Measurements from ENCODE around the gene ABCA8.
A peak's percentile ranks its signal among the peaks of the same experiment; 100 is the strongest.

ABCA8 gene

DNA sequence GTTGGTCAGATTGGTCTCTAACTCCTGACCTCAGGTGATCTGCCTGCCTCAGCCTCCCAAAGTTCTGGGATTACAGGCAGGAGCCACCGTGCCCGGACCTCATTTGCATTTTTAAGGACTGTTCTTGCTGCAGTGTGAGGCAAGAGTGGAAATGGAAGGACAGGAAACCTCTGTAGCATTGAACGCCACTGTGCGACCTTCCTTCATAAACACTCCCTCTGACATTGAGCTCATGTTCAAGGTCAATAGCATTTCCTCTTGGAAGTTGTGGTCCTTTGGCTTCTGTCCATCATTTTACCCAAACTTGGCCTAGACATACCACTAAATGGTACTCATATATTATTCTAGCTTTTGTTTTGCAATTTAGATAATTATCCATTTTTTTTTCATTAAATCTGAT, 32.8 kb upstream of the ABCA8 start:
- Histone ChIP-seq H3K36me3 (replicated peaks in 1 of 2; ENCODE audit: control insufficient read depth in 2 of 2, insufficient read depth in 2 of 2, low read length in 2 of 2) (no peaks in the 10 kb centered on the region), H2BK15ac (ENCODE audit: low read length) (no peak overlapping the region), H3K27ac (replicated peaks; ENCODE audit: low read length) (no peak overlapping the region), H3K79me1 (ENCODE audit: low read depth, low read length) (no peaks in the 10 kb centered on the region), H2BK120ac (ENCODE audit: low read depth, low read length) (no peak overlapping the region), H3K27me3 (ENCODE audit: control insufficient read depth in 3 of 3, insufficient read depth in 3 of 3, low read depth in 1 of 3, low read length in 3 of 3) (no peaks in the 10 kb centered on the region), H4K91ac (ENCODE audit: low read depth, low read length, poor library complexity) (no peak overlapping the region), H3K18ac (ENCODE audit: low read length) (no peak overlapping the region), H2BK5ac (ENCODE audit: low read length) (no peak overlapping the region), H3K4me1 (ENCODE audit: control insufficient read depth in 2 of 2, insufficient read depth in 1 of 2, low read depth in 1 of 2, low read length in 2 of 2) (no peaks in the 10 kb centered on the region), H3K4ac (ENCODE audit: low read length) (no peak overlapping the region), H3K14ac (ENCODE audit: low read length) (no peak overlapping the region), H2BK12ac (ENCODE audit: low read length) (no peak overlapping the region), H3K9ac (ENCODE audit: low read depth, low read length, poor library complexity) (no peak overlapping the region), H3K23ac (ENCODE audit: low read depth, low read length, poor library complexity) (no peak overlapping the region), H3K9me3 (replicated peaks in 1 of 2; ENCODE audit: control insufficient read depth in 2 of 2, insufficient read depth in 1 of 2, low read depth in 1 of 2, low read length in 2 of 2) (no peaks in the 10 kb centered on the region), H2AK5ac (ENCODE audit: low read depth, low read length) (no peak overlapping the region), H4K8ac (ENCODE audit: low read depth, low read length) (no peak overlapping the region), H3K4me2 (ENCODE audit: insufficient read depth, low read length, poor library complexity, severe bottlenecking) (no peak overlapping the region), H2AFZ (ENCODE audit: low read length) (no peak overlapping the region), H3K4me3 (ENCODE audit: low read length in 2 of 2) (no peak overlapping the region)
- DNase-seq (ENCODE audit: low spot score): no peak
- no CpG with 5 or more reads among the region's 4 CpGs for WGBS, 2 donors (ENCODE audit: extremely low coverage in 2 of 2, insufficient read length in 2 of 2, insufficient replicate concordance in 1 of 2)

- no peak overlapping the region for H2AFZ ChIP-seq (ENCODE audit: low read length)
- H3K79me1 ChIP-seq (ENCODE audit: low read depth, low read length): no peaks in the 10 kb centered on the region
- no peaks in the 10 kb centered on the region for H3K9me3 ChIP-seq (replicated peaks in 1 of 2; ENCODE audit: control insufficient read depth in 2 of 2, insufficient read depth in 1 of 2, low read depth in 1 of 2, low read length in 2 of 2)
- no peak overlapping the region for H3K18ac ChIP-seq (ENCODE audit: low read length)
- H3K4ac ChIP-seq (ENCODE audit: low read length): no peak overlapping the region
- no peak overlapping the region for H4K91ac ChIP-seq (ENCODE audit: low read depth, low read length, poor library complexity)
- no peak overlapping the region for H3K27ac ChIP-seq (replicated peaks; ENCODE audit: low read length)
- H2BK12ac ChIP-seq (ENCODE audit: low read length): no peak overlapping the region
- H4K8ac ChIP-seq (ENCODE audit: low read depth, low read length): no peak overlapping the region
- H2BK15ac ChIP-seq (ENCODE audit: low read length): no peak overlapping the region
- H3K23ac ChIP-seq (ENCODE audit: low read depth, low read length, poor library complexity): no peak overlapping the region
- no peak overlapping the region for H3K9ac ChIP-seq (ENCODE audit: low read depth, low read length, poor library complexity)
- no CpG with 5 or more reads among the region's 2 CpGs for WGBS, 2 donors (ENCODE audit: extremely low coverage in 2 of 2, insufficient read length in 2 of 2, insufficient replicate concordance in 1 of 2)
- no peak overlapping the region for H3K4me2 ChIP-seq (ENCODE audit: insufficient read depth, low read length, poor library complexity, severe bottlenecking)
- no peak overlapping the region for H2BK5ac ChIP-seq (ENCODE audit: low read length)
- no peaks in the 10 kb centered on the region for H3K36me3 ChIP-seq (replicated peaks in 1 of 2; ENCODE audit: control insufficient read depth in 2 of 2, insufficient read depth in 2 of 2, low read length in 2 of 2)
- no peaks in the 10 kb centered on the region for H3K27me3 ChIP-seq (ENCODE audit: control insufficient read depth in 3 of 3, insufficient read depth in 3 of 3, low read depth in 1 of 3, low read length in 3 of 3)
- no peaks in the 10 kb centered on the region for H3K4me1 ChIP-seq (ENCODE audit: control insufficient read depth in 2 of 2, insufficient read depth in 1 of 2, low read depth in 1 of 2, low read length in 2 of 2)
- H2BK120ac ChIP-seq (ENCODE audit: low read depth, low read length): no peak overlapping the region
- no peak for DNase-seq (ENCODE audit: low spot score)
- H3K14ac ChIP-seq (ENCODE audit: low read length): no peak overlapping the region
- no peak overlapping the region for H3K4me3 ChIP-seq (ENCODE audit: low read length in 2 of 2)
- no peak overlapping the region for H2AK5ac ChIP-seq (ENCODE audit: low read depth, low read length)
Measured at GRCh38 chr17:68981288-68981687, 26.1 kb upstream of the ABCA8 start.

GRCh38 chr17:68973098-68973846, 18.1 kb upstream of the ABCA8 start:
- Histone ChIP-seq H2AK5ac (ENCODE audit: low read depth, low read length) (no peak overlapping the region), H3K79me1 (ENCODE audit: low read depth, low read length) (no peaks in the 10 kb centered on the region), H4K91ac (ENCODE audit: low read depth, low read length, poor library complexity) (no peak overlapping the region), H3K9ac (ENCODE audit: low read depth, low read length, poor library complexity) (no peak overlapping the region), H3K14ac (ENCODE audit: low read length) (no peak overlapping the region), H2BK12ac (ENCODE audit: low read length) (no peak overlapping the region), H3K27ac (replicated peaks; ENCODE audit: low read length) (no peak overlapping the region), H3K4me2 (ENCODE audit: insufficient read depth, low read length, poor library complexity, severe bottlenecking) (no peak overlapping the region), H3K36me3 (replicated peaks in 1 of 2; ENCODE audit: control insufficient read depth in 2 of 2, insufficient read depth in 2 of 2, low read length in 2 of 2) (no peaks in the 10 kb centered on the region), H2BK15ac (ENCODE audit: low read length) (no peak overlapping the region), H3K4ac (ENCODE audit: low read length) (no peak overlapping the region), H3K4me3 (ENCODE audit: low read length in 2 of 2) (no peak overlapping the region), H3K23ac (ENCODE audit: low read depth, low read length, poor library complexity) (no peak overlapping the region), H4K8ac (ENCODE audit: low read depth, low read length) (no peak overlapping the region), H2BK5ac (ENCODE audit: low read length) (no peak overlapping the region), H3K9me3 (replicated peaks in 1 of 2; ENCODE audit: control insufficient read depth in 2 of 2, insufficient read depth in 1 of 2, low read depth in 1 of 2, low read length in 2 of 2) (no peaks in the 10 kb centered on the region), H3K4me1 (ENCODE audit: control insufficient read depth in 2 of 2, insufficient read depth in 1 of 2, low read depth in 1 of 2, low read length in 2 of 2) (no peaks in the 10 kb centered on the region), H3K27me3 (ENCODE audit: control insufficient read depth in 3 of 3, insufficient read depth in 3 of 3, low read depth in 1 of 3, low read length in 3 of 3) (no peaks in the 10 kb centered on the region), H2BK120ac (ENCODE audit: low read depth, low read length) (no peak overlapping the region), H2AFZ (ENCODE audit: low read length) (no peak overlapping the region), H3K18ac (ENCODE audit: low read length) (no peak overlapping the region)
- no CpG with 5 or more reads among the region's 3 CpGs for WGBS, 2 donors (ENCODE audit: extremely low coverage in 2 of 2, insufficient read length in 2 of 2, insufficient replicate concordance in 1 of 2)
- no peak for DNase-seq (ENCODE audit: low spot score)

DNA sequence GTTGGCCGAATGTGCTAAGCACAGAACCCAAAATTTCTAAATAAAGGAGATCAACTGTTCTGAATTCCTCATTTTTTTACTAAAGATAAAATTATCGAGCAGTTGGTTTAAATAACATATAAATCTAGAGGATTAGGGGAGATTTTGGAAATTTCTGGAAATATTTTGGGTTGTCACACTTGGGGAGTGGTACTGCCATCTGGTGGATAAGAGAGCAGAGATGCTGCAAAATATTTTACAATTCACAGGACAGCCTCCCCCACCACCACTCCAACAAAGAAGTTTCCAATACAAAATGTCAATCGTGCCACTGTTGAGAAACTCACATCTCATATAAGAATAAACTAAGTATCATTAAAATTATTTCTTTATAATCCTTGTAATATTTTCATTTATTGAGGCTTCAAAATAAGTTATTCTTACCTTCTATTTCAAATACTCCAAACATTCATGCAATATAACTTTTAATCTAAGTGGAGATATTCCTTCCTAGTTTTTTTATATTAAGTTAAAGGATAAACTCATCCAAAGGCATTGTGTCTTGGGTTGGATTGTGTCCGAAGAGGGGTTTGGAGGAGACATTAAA, 17.0 kb upstream of the ABCA8 start:
- no peak overlapping the region for H4K8ac ChIP-seq (ENCODE audit: low read depth, low read length)
- WGBS, 2 donors (ENCODE audit: extremely low coverage in 2 of 2, insufficient read length in 2 of 2, insufficient replicate concordance in 1 of 2): no CpG with 5 or more reads among the region's 4 CpGs
- no peak overlapping the region for H2AFZ ChIP-seq (ENCODE audit: low read length)
- DNase-seq (ENCODE audit: low spot score): peak; percentile 15
- no peak overlapping the region for H2AK5ac ChIP-seq (ENCODE audit: low read depth, low read length)
- no peak overlapping the region for H3K4ac ChIP-seq (ENCODE audit: low read length)
- no peak overlapping the region for H2BK120ac ChIP-seq (ENCODE audit: low read depth, low read length)
- H3K18ac ChIP-seq (ENCODE audit: low read length): no peak overlapping the region
- H3K27ac ChIP-seq (replicated peaks; ENCODE audit: low read length): no peak overlapping the region
- H2BK5ac ChIP-seq (ENCODE audit: low read length): no peak overlapping the region
- H2BK15ac ChIP-seq (ENCODE audit: low read length): no peak overlapping the region
- no peaks in the 10 kb centered on the region for H3K4me1 ChIP-seq (ENCODE audit: control insufficient read depth in 2 of 2, insufficient read depth in 1 of 2, low read depth in 1 of 2, low read length in 2 of 2)
- H3K9me3 ChIP-seq (replicated peaks in 1 of 2; ENCODE audit: control insufficient read depth in 2 of 2, insufficient read depth in 1 of 2, low read depth in 1 of 2, low read length in 2 of 2): no peaks in the 10 kb centered on the region
- no peak overlapping the region for H3K14ac ChIP-seq (ENCODE audit: low read length)
- no peak overlapping the region for H3K9ac ChIP-seq (ENCODE audit: low read depth, low read length, poor library complexity)
- H4K91ac ChIP-seq (ENCODE audit: low read depth, low read length, poor library complexity): no peak overlapping the region
- H3K23ac ChIP-seq (ENCODE audit: low read depth, low read length, poor library complexity): no peak overlapping the region
- no peaks in the 10 kb centered on the region for H3K79me1 ChIP-seq (ENCODE audit: low read depth, low read length)
- H3K4me2 ChIP-seq (ENCODE audit: insufficient read depth, low read length, poor library complexity, severe bottlenecking): no peak overlapping the region
- H3K27me3 ChIP-seq (ENCODE audit: control insufficient read depth in 3 of 3, insufficient read depth in 3 of 3, low read depth in 1 of 3, low read length in 3 of 3): no peaks in the 10 kb centered on the region
- no peak overlapping the region for H2BK12ac ChIP-seq (ENCODE audit: low read length)
- no peaks in the 10 kb centered on the region for H3K36me3 ChIP-seq (replicated peaks in 1 of 2; ENCODE audit: control insufficient read depth in 2 of 2, insufficient read depth in 2 of 2, low read length in 2 of 2)
- no peak overlapping the region for H3K4me3 ChIP-seq (ENCODE audit: low read length in 2 of 2)

All from neuronal stem cell (in vitro differentiated cells).